ENCODE results near the gene MSS51.

Gene MSS51

DNA sequence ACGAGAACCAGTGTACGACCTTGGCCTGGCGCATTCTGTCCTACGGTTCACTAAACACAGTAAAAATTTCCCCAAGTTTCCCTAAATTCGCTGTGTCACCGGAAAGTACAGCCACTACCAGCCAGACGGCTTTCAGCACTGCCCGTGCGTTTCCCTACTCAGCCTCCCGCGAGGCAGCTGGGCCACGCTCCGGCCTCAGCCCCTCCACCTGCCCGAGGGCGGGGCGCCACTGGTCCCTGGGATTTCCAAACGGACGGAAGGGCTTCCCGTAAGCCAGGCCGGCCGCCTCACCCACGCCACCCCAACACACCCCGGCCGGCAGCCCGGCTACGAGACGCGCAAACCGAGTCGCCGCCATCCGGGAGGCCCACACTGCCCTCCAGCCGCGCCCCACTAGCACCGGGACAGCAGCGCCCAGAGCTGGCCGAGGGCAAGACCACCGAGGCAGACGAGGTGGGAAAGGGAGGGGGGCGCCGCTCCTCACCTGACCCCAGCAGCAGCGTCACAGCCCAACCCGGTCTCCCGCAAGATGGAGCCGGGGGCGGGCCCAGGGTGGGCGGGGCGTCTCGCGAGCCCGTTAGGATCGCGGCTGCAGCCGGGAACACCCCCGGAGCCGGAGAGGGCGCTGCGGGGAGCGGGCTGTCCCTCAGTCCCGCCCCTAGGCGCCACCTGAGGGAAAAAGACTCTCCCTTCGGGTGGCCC lies 19.7 kb downstream of the MSS51 start, which contains the start of gene ANXA7:
Gene ANXA7 (minus strand): TSS at position 531 of the 702 bp plus-strand sequence. CDS start 13,202 bp downstream, outside the sequence.
- Histone ChIP-seq H3K27me3 (replicated peaks; ENCODE audit: control insufficient read depth, insufficient read depth, low read length) (no peaks in the 10 kb centered on the region), H3K4me3 (ENCODE audit: low read length) (peak within 1 kb of the TSS; percentile 88), H3K9me3 (ENCODE audit: control insufficient read depth, low read length) (no peaks in the 10 kb centered on the region), H3K9ac (ENCODE audit: low read length) (peak within 1 kb of the TSS; percentile 94), H3K36me3 (ENCODE audit: control insufficient read depth, insufficient read depth, low read length, severe bottlenecking) (no peaks in the 10 kb centered on the region), H3K4me1 (ENCODE audit: control insufficient read depth, insufficient read depth, low read length) (peaks cover 25% of the 10 kb centered on the region)
- peak; percentile 97 for DNase-seq (ENCODE audit: low read depth)

DNA sequence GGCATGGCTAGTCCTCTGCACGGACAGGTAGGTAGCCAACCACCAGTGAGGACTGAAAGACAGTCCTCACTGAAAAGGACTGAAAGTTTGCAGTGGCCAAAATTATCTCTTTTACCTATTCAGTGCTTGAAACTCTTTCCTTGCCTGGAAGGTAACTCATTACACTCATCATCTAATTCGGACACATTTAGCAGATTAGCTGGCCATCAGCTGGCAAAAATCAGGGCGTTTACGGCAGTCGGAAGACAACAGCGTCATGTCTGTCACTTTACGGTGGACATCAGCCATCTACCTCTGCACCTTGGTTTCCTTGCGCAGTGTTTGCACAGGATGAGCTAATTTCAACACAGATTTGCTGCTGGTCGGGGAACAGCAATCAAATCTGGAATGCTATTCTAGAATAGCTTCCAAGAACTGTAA lies 20.2 kb downstream of the MSS51 start:
- Histone ChIP-seq H3K36me3 (ENCODE audit: control insufficient read depth, insufficient read depth, low read length, severe bottlenecking) (no peaks in the 10 kb centered on the region), H3K9ac (ENCODE audit: low read length) (peak overlapping the region; percentile 94), H3K27me3 (replicated peaks; ENCODE audit: control insufficient read depth, insufficient read depth, low read length) (no peaks in the 10 kb centered on the region), H3K9me3 (ENCODE audit: control insufficient read depth, low read length) (no peaks in the 10 kb centered on the region), H3K4me3 (ENCODE audit: low read length) (peak overlapping the region; percentile 88), H3K4me1 (ENCODE audit: control insufficient read depth, insufficient read depth, low read length) (peaks cover 30% of the 10 kb centered on the region)
- no peak for DNase-seq (ENCODE audit: low read depth)

DNA sequence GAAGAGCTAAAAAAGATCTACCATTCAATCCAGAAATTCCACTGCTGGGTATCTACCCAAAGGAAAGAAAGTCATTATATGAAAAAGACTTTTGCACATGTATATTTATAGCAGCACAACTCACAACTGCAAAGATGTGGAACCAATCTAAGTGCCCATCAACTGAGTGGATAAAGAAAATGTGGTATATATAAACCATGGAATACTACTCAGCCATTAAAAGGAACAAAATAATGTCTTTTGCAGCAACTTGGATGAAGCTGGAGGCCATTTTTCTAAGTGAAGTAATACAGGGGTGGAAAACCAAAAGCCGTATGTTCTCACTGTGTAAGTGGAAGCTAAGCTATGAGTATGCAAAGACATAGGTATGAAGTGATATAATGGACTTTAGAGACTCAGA lies 22.5 kb downstream of the MSS51 start:
- H3K27me3 ChIP-seq (replicated peaks; ENCODE audit: control insufficient read depth, insufficient read depth, low read length), result no peaks in the 10 kb centered on the region
- no peak overlapping the region for H3K9ac ChIP-seq (ENCODE audit: low read length)
- no peak overlapping the region for H3K4me3 ChIP-seq (ENCODE audit: low read length)
- H3K4me1 ChIP-seq (ENCODE audit: control insufficient read depth, insufficient read depth, low read length), result peaks cover 36% of the 10 kb centered on the region
- DNase-seq (ENCODE audit: low read depth), result no peak
- no peaks in the 10 kb centered on the region for H3K9me3 ChIP-seq (ENCODE audit: control insufficient read depth, low read length)
- H3K36me3 ChIP-seq (ENCODE audit: control insufficient read depth, insufficient read depth, low read length, severe bottlenecking), result peaks cover 15% of the 10 kb centered on the region

DNA sequence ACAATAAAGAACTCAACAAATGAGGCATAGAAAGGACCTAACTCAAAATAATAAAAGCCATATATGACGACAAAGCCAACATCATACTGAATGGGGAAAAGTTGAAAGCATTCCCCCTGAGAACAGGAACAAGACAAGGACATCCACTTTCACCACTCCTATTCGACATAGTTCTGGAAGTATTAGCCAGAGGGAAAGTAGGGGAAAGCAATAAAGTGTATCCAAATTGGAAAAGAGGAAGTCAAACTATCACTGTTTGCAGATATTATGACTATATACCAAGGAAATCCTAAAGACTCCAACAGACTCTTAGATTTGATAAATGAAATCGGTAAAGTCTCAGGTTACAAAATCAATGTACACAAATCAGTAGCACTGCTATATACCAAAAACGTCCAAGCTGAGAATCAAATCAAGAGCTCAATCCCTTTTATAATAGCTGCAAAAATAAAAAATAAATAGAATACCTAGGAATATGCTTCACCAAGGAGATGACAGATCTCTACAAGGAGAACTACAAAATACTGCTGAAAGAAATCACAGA lies 24.3 kb downstream of the MSS51 start:
- no peak for DNase-seq (ENCODE audit: low read depth)
- no peaks in the 10 kb centered on the region for H3K9me3 ChIP-seq (ENCODE audit: control insufficient read depth, low read length)
- H3K4me3 ChIP-seq (ENCODE audit: low read length), result no peak overlapping the region
- peaks cover 36% of the 10 kb centered on the region for H3K4me1 ChIP-seq (ENCODE audit: control insufficient read depth, insufficient read depth, low read length)
- H3K36me3 ChIP-seq (ENCODE audit: control insufficient read depth, insufficient read depth, low read length, severe bottlenecking), result peaks cover 15% of the 10 kb centered on the region
- H3K27me3 ChIP-seq (replicated peaks; ENCODE audit: control insufficient read depth, insufficient read depth, low read length), result no peaks in the 10 kb centered on the region
- H3K9ac ChIP-seq (ENCODE audit: low read length), result no peak overlapping the region

DNA sequence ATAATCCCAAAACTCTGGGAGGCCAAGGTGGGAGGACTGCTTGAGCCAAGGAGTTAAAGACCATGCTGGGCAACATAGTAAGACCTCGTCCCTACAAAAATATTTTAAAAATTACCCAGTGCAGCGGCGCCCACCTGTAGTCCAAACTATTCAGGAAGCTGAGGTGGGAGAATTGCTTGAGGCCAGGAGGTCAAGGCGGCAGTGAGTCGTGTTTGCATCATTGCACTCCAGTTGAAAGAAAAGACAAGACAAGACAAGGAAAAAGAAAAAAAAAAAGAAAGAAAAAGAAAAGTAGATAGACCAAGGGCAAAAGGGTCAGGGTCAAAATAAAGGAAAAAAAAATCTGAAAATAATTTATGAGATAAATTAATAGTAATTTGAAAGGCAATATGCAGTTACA lies 25.3 kb downstream of the MSS51 start:
- no peak for DNase-seq (ENCODE audit: low read depth)
- no peaks in the 10 kb centered on the region for H3K9me3 ChIP-seq (ENCODE audit: control insufficient read depth, low read length)
- H3K27me3 ChIP-seq (replicated peaks; ENCODE audit: control insufficient read depth, insufficient read depth, low read length), result no peaks in the 10 kb centered on the region
- H3K4me1 ChIP-seq (ENCODE audit: control insufficient read depth, insufficient read depth, low read length), result peaks cover 36% of the 10 kb centered on the region
- H3K36me3 ChIP-seq (ENCODE audit: control insufficient read depth, insufficient read depth, low read length, severe bottlenecking), result peaks cover 20% of the 10 kb centered on the region
- no peak overlapping the region for H3K9ac ChIP-seq (ENCODE audit: low read length)
- H3K4me3 ChIP-seq (ENCODE audit: low read length), result no peak overlapping the region

DNA sequence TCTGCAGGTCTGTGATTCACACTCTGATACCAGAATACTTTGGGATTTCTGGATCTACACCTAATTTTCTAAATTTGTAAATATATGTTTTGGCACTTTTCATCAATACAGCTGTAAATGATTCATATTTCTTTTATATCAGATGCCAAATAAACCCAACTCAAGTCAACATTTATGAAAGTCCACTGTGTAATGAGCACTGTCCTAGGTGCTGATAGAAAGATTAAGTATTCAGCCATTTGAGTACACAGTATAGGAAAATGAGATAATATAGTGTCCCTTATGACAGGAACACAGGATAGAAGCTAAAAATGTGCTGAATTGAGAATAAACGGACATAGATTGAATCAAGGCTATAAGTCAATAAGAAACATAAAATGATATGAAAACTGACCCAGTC lies 25.9 kb downstream of the MSS51 start:
- DNase-seq (ENCODE audit: low read depth), result no peak

DNA sequence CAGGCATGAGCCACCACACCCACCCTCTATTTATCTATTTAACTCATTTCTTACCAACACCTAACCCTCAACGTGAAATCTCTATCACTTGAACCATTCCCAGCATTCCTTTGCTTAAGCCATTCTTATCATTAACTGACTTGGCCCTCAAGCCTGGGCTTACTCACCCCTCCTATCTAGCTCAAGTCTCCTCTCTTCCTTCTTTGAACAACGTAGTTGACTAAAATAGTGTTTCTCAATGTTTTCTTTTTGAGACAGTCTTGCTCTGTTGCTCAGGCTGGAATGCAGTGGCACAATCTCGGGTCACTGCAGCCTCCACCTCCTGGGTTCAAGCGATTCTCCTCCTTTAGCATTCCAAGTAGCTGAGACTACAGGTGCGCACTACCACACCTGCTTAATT lies 26.5 kb downstream of the MSS51 start:
- Histone ChIP-seq H3K27me3 (replicated peaks; ENCODE audit: control insufficient read depth, insufficient read depth, low read length) (no peaks in the 10 kb centered on the region), H3K4me3 (ENCODE audit: low read length) (no peak overlapping the region), H3K9ac (ENCODE audit: low read length) (no peak overlapping the region), H3K4me1 (ENCODE audit: control insufficient read depth, insufficient read depth, low read length) (peaks cover 32% of the 10 kb centered on the region), H3K36me3 (ENCODE audit: control insufficient read depth, insufficient read depth, low read length, severe bottlenecking) (peaks cover 20% of the 10 kb centered on the region), H3K9me3 (ENCODE audit: control insufficient read depth, low read length) (no peaks in the 10 kb centered on the region)
- DNase-seq (ENCODE audit: low read depth), result no peak

More for the DNA sequence above, 25.9 kb downstream of the MSS51 start:
- H3K9ac ChIP-seq (ENCODE audit: low read length), result no peak overlapping the region
- H3K4me1 ChIP-seq (ENCODE audit: control insufficient read depth, insufficient read depth, low read length), result peaks cover 36% of the 10 kb centered on the region
- no peak overlapping the region for H3K4me3 ChIP-seq (ENCODE audit: low read length)
- H3K27me3 ChIP-seq (replicated peaks; ENCODE audit: control insufficient read depth, insufficient read depth, low read length), result no peaks in the 10 kb centered on the region
- H3K36me3 ChIP-seq (ENCODE audit: control insufficient read depth, insufficient read depth, low read length, severe bottlenecking), result peaks cover 20% of the 10 kb centered on the region
- no peaks in the 10 kb centered on the region for H3K9me3 ChIP-seq (ENCODE audit: control insufficient read depth, low read length)

DNA sequence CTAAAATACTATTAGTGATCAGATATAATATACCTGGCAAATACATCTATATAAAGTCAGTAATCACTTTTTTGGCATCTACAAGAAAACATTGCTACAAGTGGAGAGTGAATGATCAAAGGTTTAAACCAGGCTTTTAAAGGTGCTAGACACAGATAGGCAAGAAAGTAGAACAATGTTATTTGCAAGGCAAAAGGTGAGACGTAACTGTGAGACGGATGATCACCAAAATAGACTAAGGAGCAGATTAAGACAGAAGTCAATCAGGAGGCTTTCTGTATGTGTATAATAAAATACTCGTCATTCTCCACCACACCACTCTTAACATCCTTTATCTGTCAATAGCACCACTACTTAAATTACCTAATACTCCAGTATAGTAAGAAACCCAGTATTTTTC lies 27.8 kb downstream of the MSS51 start:
- H3K9ac ChIP-seq (ENCODE audit: low read length), result no peak overlapping the region
- H3K4me1 ChIP-seq (ENCODE audit: control insufficient read depth, insufficient read depth, low read length), result peaks cover 26% of the 10 kb centered on the region
- no peaks in the 10 kb centered on the region for H3K27me3 ChIP-seq (replicated peaks; ENCODE audit: control insufficient read depth, insufficient read depth, low read length)
- no peaks in the 10 kb centered on the region for H3K9me3 ChIP-seq (ENCODE audit: control insufficient read depth, low read length)
- H3K4me3 ChIP-seq (ENCODE audit: low read length), result no peak overlapping the region
- no peak for DNase-seq (ENCODE audit: low read depth)
- peaks cover 21% of the 10 kb centered on the region for H3K36me3 ChIP-seq (ENCODE audit: control insufficient read depth, insufficient read depth, low read length, severe bottlenecking)

DNA sequence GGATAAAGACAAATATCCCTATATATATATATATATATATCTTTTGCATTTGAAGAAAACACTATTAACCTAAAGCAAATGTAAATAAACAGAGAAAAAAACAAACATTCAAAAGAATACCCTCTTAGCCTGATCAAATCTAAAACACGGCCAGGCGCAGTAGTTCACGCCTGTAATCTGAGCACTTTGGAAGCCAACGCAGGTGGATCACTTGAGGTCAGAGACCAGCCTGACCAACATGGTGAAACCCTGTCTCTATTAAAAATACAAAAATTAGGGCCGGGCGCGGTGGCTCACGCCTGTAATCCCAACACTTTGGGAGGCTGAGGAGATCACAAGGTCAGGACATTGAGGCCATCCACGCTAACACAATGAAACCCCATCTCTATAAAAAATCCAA lies 28.7 kb downstream of the MSS51 start:
- Histone ChIP-seq H3K9ac (ENCODE audit: low read length) (no peak overlapping the region), H3K4me1 (ENCODE audit: control insufficient read depth, insufficient read depth, low read length) (peaks cover 30% of the 10 kb centered on the region), H3K4me3 (ENCODE audit: low read length) (no peak overlapping the region), H3K27me3 (replicated peaks; ENCODE audit: control insufficient read depth, insufficient read depth, low read length) (no peaks in the 10 kb centered on the region), H3K9me3 (ENCODE audit: control insufficient read depth, low read length) (no peaks in the 10 kb centered on the region), H3K36me3 (ENCODE audit: control insufficient read depth, insufficient read depth, low read length, severe bottlenecking) (peaks cover 24% of the 10 kb centered on the region)
- no peak for DNase-seq (ENCODE audit: low read depth)

DNA sequence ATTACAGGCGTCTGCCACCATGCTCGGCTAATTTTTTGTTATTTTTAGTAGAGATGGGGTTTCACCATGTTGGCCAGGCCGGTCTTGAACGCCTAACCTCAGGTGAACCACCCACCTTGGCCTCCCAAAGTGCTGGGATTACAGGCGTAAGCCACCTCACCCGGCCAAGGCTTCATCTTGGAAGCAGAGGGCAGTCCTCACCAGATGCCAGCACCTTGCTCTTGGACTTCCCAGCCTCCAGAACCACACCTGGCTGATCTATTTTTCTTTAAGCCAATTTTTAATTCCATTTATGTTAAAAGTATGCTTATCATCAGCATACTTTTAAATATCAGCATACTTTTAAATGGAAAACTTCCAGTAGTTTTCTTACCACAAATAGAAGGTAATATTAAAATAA lies 31.7 kb downstream of the MSS51 start:
- no peaks in the 10 kb centered on the region for H3K27me3 ChIP-seq (replicated peaks; ENCODE audit: control insufficient read depth, insufficient read depth, low read length)
- H3K4me3 ChIP-seq (ENCODE audit: low read length), result no peak overlapping the region
- no peak overlapping the region for H3K9ac ChIP-seq (ENCODE audit: low read length)
- peaks cover 37% of the 10 kb centered on the region for H3K36me3 ChIP-seq (ENCODE audit: control insufficient read depth, insufficient read depth, low read length, severe bottlenecking)
- peaks cover 6% of the 10 kb centered on the region for H3K4me1 ChIP-seq (ENCODE audit: control insufficient read depth, insufficient read depth, low read length)
- no peaks in the 10 kb centered on the region for H3K9me3 ChIP-seq (ENCODE audit: control insufficient read depth, low read length)
- DNase-seq (ENCODE audit: low read depth), result no peak

DNA sequence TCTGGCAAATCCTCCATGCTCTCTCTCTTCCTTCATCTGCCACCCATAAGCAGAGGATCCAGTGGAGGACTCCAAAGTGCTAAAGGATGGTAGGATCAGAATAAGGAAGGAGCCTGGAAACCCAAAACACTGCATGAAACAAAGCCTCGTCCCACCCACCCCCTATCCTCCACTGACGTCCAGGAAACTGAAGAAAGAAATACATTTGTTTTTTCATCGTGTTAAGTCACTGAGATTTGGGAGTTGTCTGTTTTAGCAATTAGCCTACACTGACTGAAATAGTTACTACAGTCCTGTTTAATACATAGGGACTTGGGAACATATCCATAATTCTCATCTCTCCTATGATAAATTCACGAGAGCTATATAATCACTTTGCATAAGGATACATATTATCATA lies 34.3 kb downstream of the MSS51 start:
- no peaks in the 10 kb centered on the region for H3K9me3 ChIP-seq (ENCODE audit: control insufficient read depth, low read length)
- no peak for DNase-seq (ENCODE audit: low read depth)
- H3K4me3 ChIP-seq (ENCODE audit: low read length), result no peak overlapping the region
- no peak overlapping the region for H3K9ac ChIP-seq (ENCODE audit: low read length)
- H3K36me3 ChIP-seq (ENCODE audit: control insufficient read depth, insufficient read depth, low read length, severe bottlenecking), result peaks cover 59% of the 10 kb centered on the region
- H3K27me3 ChIP-seq (replicated peaks; ENCODE audit: control insufficient read depth, insufficient read depth, low read length), result no peaks in the 10 kb centered on the region
- peaks cover 5% of the 10 kb centered on the region for H3K4me1 ChIP-seq (ENCODE audit: control insufficient read depth, insufficient read depth, low read length)
